Effector memory CD4-positive, alpha-beta T cell (primary cell): ENCODE data around the gene NTRK2.

ENCODE experiments used
- DNase-seq, 3 donors: peaks; one replicate each; pipeline ENCODE4 v3.0.0-alpha.2; 2020
- H3K27ac ChIP-seq: 2 replicates; pipeline ENCODE4 v1.7.0; 2013; ENCODE audit warnings: mild to moderate bottlenecking, low read length, moderate library complexity; ENCODE audit not compliant: insufficient read depth, poor library complexity, severe bottlenecking
- H3K27me3 ChIP-seq: replicated peaks from 2 replicates; pipeline ENCODE4 v1.7.0; 2013; ENCODE audit warnings: mild to moderate bottlenecking, low read length; ENCODE audit not compliant: insufficient read depth, control insufficient read depth, poor library complexity, severe bottlenecking
- H3K36me3 ChIP-seq: 2 replicates; pipeline ENCODE4 v1.7.0; 2013; ENCODE audit warnings: mild to moderate bottlenecking, low read length, moderate library complexity; ENCODE audit not compliant: control insufficient read depth, insufficient read depth
- H3K4me1 ChIP-seq: 2 replicates; pipeline ENCODE4 v1.7.0; 2013; ENCODE audit warnings: low read length, mild to moderate bottlenecking; ENCODE audit not compliant: control insufficient read depth, insufficient read depth, poor library complexity, severe bottlenecking
- H3K4me3 ChIP-seq: 2 replicates; pipeline ENCODE4 v1.7.0; 2013; ENCODE audit warnings: low read length, low read depth, mild to moderate bottlenecking; ENCODE audit not compliant: insufficient read depth, poor library complexity, severe bottlenecking
- H3K9me3 ChIP-seq: 2 replicates; pipeline ENCODE4 v1.7.0; 2013; ENCODE audit warnings: mild to moderate bottlenecking, low read length, moderate library complexity; ENCODE audit not compliant: control insufficient read depth

NTRK2 gene

GRCh38 chr9:84761137-84761808, 91.7 kb downstream of the NTRK2 start:
- no peaks in the 10 kb centered on the region for H3K9me3 ChIP-seq
- no peaks in the 10 kb centered on the region for H3K27me3 ChIP-seq
- H3K27ac ChIP-seq, result no peak overlapping the region
- H3K36me3 ChIP-seq, result no peaks in the 10 kb centered on the region
- H3K4me3 ChIP-seq, result no peak overlapping the region
- DNase-seq, result no peak
- peaks cover 3% of the 10 kb centered on the region for H3K4me1 ChIP-seq

DNA sequence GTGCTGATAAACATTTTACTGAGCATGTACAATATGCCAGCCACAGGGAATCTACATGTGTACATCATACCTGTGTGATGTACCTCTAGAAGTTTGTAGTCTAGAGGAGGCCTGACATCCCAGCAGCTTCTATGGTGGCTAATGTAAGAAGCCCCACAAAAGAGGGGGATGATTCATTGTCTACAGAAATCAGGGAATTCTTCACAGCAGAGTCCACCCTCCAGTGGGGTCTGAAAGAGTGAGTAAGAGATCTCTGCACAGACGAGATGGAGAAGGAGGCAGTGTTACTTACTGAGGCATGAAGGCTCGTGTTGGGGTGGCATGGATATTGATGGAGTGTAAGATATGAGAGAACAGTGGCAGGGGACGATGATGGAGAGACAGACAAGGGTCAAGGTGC, 103.0 kb downstream of the NTRK2 start:
- Histone ChIP-seq H3K9me3 (no peaks in the 10 kb centered on the region), H3K4me3 (no peak overlapping the region), H3K4me1 (no peaks in the 10 kb centered on the region), H3K27me3 (no peaks in the 10 kb centered on the region), H3K36me3 (no peaks in the 10 kb centered on the region), H3K27ac (no peak overlapping the region)
- no peak for DNase-seq

GRCh38 chr9:84773022-84773421, 103.5 kb downstream of the NTRK2 start:
- Histone ChIP-seq H3K9me3 (no peaks in the 10 kb centered on the region), H3K27me3 (no peaks in the 10 kb centered on the region), H3K36me3 (no peaks in the 10 kb centered on the region), H3K27ac (no peak overlapping the region), H3K4me1 (no peaks in the 10 kb centered on the region), H3K4me3 (no peak overlapping the region)
- DNase-seq, result no peak

DNA sequence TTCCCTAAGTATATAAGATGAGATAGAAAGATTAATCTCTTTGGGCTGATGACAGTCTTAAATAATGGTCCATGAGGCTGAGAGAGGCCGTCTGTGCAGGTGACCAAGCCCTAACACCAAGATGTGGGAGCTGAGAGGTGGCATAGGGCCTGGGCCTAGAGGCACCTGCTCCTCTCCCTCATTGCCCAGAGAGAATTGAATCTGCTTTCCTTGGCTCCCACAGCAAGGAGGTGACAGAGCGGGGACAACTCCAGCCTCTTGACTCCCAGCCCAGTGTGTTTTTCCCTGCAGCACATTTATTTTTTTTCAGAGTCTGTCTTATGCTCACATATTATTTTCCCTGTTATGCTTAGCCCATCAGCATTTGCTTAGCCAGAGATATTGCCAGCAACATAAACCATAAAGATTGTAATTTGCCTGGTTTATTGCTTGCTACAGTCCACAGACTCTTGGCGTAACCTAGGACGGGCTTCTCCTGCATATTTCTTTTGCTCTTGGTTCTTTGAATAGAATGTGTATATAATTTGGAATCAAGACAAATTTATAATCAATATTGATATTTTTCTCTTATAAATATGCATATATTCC, 105.6 kb downstream of the NTRK2 start:
- Histone ChIP-seq H3K27me3 (no peaks in the 10 kb centered on the region), H3K9me3 (no peaks in the 10 kb centered on the region), H3K4me1 (no peaks in the 10 kb centered on the region), H3K27ac (no peak overlapping the region), H3K4me3 (no peak overlapping the region), H3K36me3 (no peaks in the 10 kb centered on the region)
- DNase-seq, result no peak

DNA sequence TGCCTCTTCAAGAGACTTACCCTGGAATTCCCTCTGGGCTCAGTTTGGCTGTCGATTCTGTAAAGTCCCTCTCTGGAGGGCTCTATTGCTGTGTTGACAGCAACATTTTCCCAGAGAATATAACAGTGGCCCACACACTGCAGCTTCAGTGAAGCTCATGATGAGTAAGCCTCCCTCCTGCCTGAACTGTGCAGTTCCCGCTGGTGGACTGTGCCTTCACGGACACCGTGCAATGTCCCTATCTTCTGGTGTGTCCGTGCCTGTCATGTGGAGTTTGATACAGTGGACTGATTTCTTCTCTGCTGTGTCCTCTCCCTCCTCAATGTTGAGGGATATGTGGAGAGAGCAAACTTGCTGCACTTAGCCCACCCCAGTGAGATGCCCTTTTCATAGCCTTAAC, 109.0 kb downstream of the NTRK2 start:
- Histone ChIP-seq H3K9me3 (no peaks in the 10 kb centered on the region), H3K27me3 (no peaks in the 10 kb centered on the region), H3K4me3 (no peak overlapping the region), H3K27ac (no peak overlapping the region), H3K4me1 (no peaks in the 10 kb centered on the region), H3K36me3 (no peaks in the 10 kb centered on the region)
- no peak for DNase-seq

GRCh38 chr9:84779883-84780282, 110.4 kb downstream of the NTRK2 start:
- Histone ChIP-seq H3K9me3 (no peaks in the 10 kb centered on the region), H3K4me1 (no peaks in the 10 kb centered on the region), H3K27me3 (no peaks in the 10 kb centered on the region), H3K27ac (no peak overlapping the region), H3K4me3 (no peak overlapping the region), H3K36me3 (no peaks in the 10 kb centered on the region)
- DNase-seq, result no peak

DNA sequence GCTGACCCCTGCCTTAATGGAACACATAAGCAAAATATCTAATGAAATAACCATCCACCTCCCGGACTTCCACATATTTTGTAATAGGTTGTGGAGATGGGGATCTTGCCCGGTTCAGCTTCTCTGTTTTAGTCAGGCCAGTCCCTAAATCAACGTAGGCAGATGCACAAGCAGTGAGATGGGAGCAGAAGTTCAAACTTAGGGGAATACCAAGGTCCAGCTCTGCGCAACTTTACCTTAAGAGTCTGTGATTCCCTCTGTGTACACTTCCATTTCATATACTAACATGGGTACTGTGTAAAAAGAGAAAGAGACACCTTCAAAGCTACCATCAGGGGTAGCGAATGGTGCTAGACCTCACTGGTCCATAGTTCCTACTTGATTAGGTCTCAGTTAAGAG, 110.9 kb downstream of the NTRK2 start:
- H3K4me3 ChIP-seq, result no peak overlapping the region
- H3K36me3 ChIP-seq, result no peaks in the 10 kb centered on the region
- DNase-seq, result no peak
- H3K27me3 ChIP-seq, result no peaks in the 10 kb centered on the region
- H3K9me3 ChIP-seq, result no peaks in the 10 kb centered on the region
- H3K4me1 ChIP-seq, result no peaks in the 10 kb centered on the region
- no peak overlapping the region for H3K27ac ChIP-seq

DNA sequence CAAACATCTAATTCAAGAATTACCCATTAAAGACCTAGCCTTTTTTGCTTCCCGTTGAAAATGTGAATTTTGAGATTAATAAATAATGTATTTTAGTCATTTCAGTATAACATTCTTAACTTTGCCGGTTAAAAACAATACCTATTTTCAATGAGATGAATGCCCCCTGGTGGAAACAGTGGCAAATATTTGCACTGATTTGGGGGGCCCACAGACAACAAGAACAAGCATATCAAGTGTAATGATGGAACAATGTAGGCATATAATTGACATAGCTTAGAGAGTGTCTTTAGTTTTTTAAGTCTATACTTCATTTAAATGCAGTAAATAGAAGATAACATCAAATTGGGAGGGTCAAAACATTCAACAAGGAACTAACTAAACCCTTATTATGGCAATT, 111.9 kb downstream of the NTRK2 start:
- Histone ChIP-seq H3K27ac (no peak overlapping the region), H3K9me3 (no peaks in the 10 kb centered on the region), H3K4me1 (no peaks in the 10 kb centered on the region), H3K4me3 (no peak overlapping the region), H3K36me3 (no peaks in the 10 kb centered on the region), H3K27me3 (no peaks in the 10 kb centered on the region)
- no peak for DNase-seq

DNA sequence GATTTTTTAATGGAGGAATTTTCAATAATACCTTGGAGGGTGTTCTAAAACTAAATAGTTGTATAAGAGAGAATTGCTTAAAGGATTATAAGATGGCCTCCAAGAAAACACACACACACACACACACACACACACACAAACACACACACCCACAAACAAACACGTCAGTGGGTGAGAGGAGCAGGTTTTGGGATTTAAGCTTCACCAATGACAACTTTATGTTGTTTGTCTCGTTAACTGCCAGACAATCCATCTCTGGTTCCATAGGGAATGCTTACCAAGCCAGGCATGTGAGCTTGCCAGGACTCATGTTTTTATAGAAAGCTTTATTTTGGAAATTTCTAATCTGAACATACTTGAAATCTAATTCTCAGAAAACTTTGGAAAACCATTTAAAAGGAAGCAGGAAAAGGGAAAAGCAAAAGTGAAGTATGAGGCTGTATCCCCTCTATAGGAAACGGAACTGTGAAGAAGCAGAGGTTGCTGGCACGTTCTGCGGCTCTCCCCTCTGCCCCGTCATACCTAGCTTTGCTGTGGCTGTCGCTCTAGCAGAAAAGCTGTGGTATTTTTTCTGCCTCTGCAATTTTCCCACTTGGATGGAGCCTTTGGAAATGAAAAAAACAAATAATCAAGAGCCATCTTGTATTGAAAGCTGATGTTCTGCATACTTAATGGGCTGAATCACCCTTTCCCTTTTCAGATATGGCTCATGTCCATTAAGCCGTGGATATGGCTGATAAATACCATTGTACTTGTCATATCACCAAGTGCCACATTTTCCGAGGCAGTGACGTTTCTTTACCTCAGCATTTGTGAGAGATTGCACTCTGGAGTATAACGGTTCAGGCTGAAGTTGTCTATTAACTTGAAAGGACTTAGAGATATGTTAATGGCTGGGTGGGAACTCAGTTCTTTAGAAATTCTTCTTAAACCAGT, 112.7 kb downstream of the NTRK2 start:
- Histone ChIP-seq H3K9me3 (no peaks in the 10 kb centered on the region), H3K27me3 (no peaks in the 10 kb centered on the region), H3K27ac (no peak overlapping the region), H3K4me1 (no peaks in the 10 kb centered on the region), H3K4me3 (no peak overlapping the region), H3K36me3 (no peaks in the 10 kb centered on the region)
- no peak for DNase-seq
